ENCODE measurements around the gene PLEKHA8.

The PLEKHA8 gene

GRCh38 chr7:30146127-30146612 lies 118.0 kb downstream of the PLEKHA8 start:
- no peak for DNase-seq (ENCODE audit: low spot score)

GRCh38 chr7:30147223-30147622 lies 119.0 kb downstream of the PLEKHA8 start:
- no peak for DNase-seq (ENCODE audit: low spot score)

GRCh38 chr7:30147785-30148184 lies 119.6 kb downstream of the PLEKHA8 start:
- DNase-seq (ENCODE audit: low spot score): peak; percentile 76

- no peak for DNase-seq (ENCODE audit: low spot score)
Observed at GRCh38 chr7:30148426-30148825, 120.2 kb downstream of the PLEKHA8 start.

GRCh38 chr7:30148951-30149459 lies 120.8 kb downstream of the PLEKHA8 start:
- no peak for DNase-seq (ENCODE audit: low spot score)

- no peak for DNase-seq (ENCODE audit: low spot score)
Observed at GRCh38 chr7:30149640-30150272, 121.5 kb downstream of the PLEKHA8 start.

- DNase-seq (ENCODE audit: low spot score): no peak
Observed at GRCh38 chr7:30150711-30151110, 122.5 kb downstream of the PLEKHA8 start.

- no peak for DNase-seq (ENCODE audit: low spot score)
Observed at GRCh38 chr7:30154111-30154587, 125.9 kb downstream of the PLEKHA8 start.

- DNase-seq (ENCODE audit: low spot score): no peak
Observed at GRCh38 chr7:30155481-30155880, 127.3 kb downstream of the PLEKHA8 start.

- no peak for DNase-seq (ENCODE audit: low spot score)
Observed at GRCh38 chr7:30157204-30157603, 129.0 kb downstream of the PLEKHA8 start.

GRCh38 chr7:30159163-30159562 lies 131.0 kb downstream of the PLEKHA8 start:
- no peak for DNase-seq (ENCODE audit: low spot score)

GRCh38 chr7:30159698-30160143 lies 131.5 kb downstream of the PLEKHA8 start:
- DNase-seq (ENCODE audit: low spot score): no peak

GRCh38 chr7:30160329-30160728 lies 132.1 kb downstream of the PLEKHA8 start:
- no peak for DNase-seq (ENCODE audit: low spot score)

- DNase-seq (ENCODE audit: low spot score): no peak
Observed at GRCh38 chr7:30162133-30162532, 133.9 kb downstream of the PLEKHA8 start.

- DNase-seq (ENCODE audit: low spot score): peak; percentile 86
Observed at GRCh38 chr7:30162622-30163124, 134.5 kb downstream of the PLEKHA8 start.

GRCh38 chr7:30163231-30163894 lies 135.2 kb downstream of the PLEKHA8 start:
- DNase-seq (ENCODE audit: low spot score): peak; percentile 91

- DNase-seq (ENCODE audit: low spot score): peak; percentile 89
Observed at GRCh38 chr7:30164567-30164966, 136.4 kb downstream of the PLEKHA8 start.

- DNase-seq (ENCODE audit: low spot score): no peak
Observed at GRCh38 chr7:30165590-30165989, 137.4 kb downstream of the PLEKHA8 start.

- no peak for DNase-seq (ENCODE audit: low spot score)
Observed at GRCh38 chr7:30166155-30166840, 138.1 kb downstream of the PLEKHA8 start.

GRCh38 chr7:30166841-30167235 lies 138.6 kb downstream of the PLEKHA8 start:
- no peak for DNase-seq (ENCODE audit: low spot score)

GRCh38 chr7:30167901-30168300 lies 139.7 kb downstream of the PLEKHA8 start:
- DNase-seq (ENCODE audit: low spot score): no peak

- DNase-seq (ENCODE audit: low spot score): no peak
Observed at GRCh38 chr7:30168835-30169573, 140.8 kb downstream of the PLEKHA8 start.

All from globus pallidus (tissue), 1 donor.